SKM-1 treated with dmso at 0.1 percent for 144 hours (cell line): ENCODE data around the gene SEM1.
"Not testable (repeated sequence)": the region's sequence is repeated elsewhere in the genome, so short reads cannot be mapped to it uniquely, and the experiment has no call there.

Experiments
- DNase-seq: peaks from one replicate; lab custom pipeline; 2025; ENCODE audit not compliant: unreplicated experiment; lab: John Stamatoyannopoulos, UW

The SEM1 gene

DNA sequence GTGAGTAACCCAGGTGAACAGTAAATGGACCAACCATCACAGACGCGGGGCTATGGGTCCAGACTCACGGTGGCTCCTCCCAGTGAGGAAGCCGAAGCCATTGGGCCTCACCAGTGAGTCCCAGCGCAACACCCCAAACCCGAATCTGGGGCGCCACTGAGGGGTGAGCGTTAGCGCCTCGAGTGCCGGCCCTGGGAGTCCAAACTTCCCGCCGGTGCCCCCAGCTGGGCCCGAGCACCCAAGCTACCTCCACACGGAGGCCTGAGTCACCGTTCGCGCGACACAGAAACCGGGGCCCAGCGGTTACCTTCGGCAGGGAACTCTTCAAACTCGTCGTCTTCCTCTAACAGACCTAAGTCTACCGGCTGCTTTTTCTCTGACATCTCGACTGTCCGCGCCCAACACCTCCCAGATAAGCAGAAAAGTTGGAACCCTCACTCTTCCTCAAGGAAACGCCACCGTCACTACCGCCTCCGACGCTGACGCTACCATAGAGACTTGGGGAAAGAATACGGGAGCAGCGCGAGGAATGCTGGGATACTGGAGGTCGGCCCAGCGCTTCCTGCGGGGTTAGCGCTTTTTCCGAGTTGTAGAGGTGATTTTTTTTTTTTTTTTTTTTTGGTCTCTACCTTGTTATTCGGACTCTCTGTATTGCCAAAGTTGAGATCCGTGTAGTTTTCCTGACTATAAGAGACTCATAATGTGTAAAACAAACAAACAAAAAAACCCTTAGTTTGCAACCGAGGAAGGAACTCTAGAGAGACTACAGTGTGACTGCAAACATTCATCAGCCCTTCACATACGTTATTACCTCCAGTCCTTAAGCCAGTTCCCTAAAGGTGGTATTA lies at the start of gene SEM1:
SEM1 (minus strand) TSS at position 466 of the 848 bp plus-strand sequence; CDS start at position 383, 83 bp downstream.
- peak; percentile 53 for DNase-seq

DNA sequence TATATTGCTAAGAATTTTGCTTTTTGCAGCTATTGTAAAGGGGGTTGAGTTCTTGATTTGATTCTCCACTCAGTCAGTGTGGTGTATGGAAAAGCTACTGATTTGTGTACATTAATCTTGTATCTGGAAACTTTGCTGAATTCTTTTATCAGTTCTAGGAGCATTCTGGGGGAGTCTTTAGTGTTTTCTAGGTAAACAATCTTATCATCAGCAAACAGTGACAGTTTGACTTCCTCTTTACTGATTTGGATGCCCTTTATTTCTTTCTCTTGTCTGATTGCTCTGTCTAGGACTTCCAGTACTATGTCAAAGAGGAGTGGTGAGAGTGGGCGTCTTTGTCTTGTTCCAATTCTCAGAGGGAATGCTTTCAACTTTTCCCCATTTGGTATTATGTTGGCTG lies 48.2 kb upstream of the SEM1 start:
- DNase-seq, result not testable (repeated sequence)

DNA sequence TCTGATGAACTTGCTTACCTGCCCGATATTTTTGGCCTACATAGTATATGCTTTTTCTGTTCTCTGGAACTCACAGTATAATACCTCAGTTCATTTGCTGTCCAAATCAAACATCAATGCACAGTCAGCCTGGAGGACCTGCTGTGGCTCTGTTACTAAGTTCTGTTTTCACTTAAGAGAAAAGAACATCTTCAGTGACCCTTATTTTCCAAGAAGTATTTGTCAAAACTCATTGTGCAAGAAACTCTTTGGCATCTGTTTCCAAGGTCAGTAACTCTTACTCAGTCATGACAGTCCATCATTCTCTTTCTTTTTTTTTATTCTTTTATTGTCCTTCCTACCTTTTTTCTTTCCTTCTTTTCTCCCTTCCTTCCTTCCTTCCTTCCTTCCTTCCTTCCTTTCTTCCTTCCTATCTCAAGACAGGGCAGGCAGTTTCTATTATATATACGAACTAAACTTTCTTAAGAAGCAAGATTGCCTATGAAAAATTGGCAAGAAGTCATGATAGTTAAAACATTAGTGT lies 37.8 kb upstream of the SEM1 start:
- DNase-seq, result no peak

DNA sequence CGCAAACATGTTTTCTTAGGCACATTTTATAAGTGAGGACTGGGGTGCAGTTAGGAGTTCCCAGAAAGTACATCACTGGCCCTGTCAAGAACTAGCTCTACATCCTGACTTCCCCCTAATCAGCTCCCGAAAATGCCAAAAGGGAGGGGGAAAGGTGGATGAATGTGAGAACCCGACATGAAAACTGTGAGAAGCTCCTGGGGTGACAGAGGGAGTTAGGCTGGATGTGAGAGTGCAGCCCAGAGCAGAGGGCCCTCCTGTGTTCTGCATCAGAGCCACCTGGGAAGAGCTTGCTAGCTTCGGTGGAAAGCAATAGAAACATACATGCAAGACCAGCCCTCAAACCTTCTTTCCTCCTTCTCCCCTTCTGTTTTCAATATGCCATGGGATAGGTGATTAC lies 30.5 kb upstream of the SEM1 start:
- DNase-seq, result no peak

DNA sequence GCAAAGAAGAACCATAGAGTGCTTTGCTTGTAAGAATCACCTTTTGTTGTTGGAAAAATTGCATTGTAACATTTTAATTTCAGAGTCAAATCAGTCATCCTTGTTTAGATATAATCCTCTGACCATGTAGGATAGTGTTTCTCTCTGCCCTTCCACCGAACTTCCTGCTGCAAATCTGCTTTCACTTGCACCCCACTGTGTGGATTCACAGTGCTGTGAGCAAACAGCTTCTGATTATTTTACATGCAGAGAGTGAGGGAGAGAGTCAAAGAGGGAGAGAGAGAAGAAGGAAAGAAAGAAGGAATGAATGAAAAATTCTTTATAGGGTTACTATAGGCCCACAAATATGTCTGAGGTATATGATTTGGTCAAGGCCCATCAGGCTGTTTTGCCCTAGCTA lies 30.0 kb upstream of the SEM1 start:
- DNase-seq, result no peak

DNA sequence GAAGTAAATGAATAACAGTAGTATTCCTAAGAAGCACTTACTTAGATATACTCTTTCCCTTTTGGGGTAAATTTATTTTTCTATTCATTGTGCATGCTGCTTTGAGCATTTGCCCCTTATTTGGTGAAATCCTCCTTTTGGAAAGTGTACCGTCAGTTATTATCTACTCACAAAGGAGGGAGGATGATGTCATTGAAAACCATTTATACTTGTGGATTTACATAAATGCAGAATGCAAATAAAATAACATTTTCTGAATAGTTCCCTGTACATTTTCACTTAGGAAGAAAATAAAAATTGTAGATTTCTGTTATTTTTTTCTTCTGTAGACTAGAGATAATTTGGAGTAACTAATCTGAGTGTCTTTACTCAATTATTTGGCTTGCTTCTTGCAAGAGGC lies 29.5 kb upstream of the SEM1 start:
- DNase-seq, result no peak

DNA sequence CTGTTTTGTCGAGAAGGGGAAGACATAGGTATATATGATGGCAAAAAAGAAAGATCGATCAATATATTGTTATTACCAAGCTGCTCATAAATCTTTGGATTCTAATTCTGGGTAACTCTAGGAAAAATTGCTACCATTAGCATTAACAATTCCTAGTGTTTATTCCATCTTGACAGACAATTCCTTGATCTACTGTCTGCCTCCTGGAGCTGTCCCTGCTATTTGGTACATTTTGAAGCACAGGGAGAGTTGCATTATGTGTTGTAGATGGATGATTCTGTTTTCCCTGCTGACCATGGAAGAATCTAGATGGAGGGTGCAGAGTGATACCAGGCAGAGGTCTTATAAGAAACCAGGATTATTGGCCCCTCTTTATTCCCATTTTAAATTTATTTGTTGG lies 29.1 kb upstream of the SEM1 start:
- no peak for DNase-seq

DNA sequence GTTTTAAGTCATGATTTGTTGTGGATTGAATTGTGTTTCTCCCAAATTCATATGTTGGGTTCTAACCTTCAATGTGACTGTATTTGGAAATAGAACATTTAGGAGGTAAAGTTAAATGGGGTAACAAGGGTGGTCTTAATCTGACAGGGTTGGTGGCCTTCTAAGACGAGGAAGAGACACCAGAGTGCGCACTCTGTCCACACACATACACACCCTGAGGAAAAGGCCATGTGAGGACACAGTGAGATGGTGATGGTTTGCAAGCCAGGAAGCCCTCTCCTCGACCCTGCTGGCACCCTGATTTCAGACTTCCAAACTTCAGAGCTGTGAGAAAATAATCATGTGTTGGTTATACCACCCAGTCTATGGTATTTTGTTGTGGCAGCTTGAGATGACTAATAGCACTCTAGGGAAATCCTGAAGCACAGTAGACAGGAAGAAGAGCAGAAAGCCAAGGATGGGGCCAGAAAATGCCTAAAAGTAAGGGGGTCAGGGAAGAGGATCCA lies 28.0 kb upstream of the SEM1 start:
- DNase-seq, result no peak

DNA sequence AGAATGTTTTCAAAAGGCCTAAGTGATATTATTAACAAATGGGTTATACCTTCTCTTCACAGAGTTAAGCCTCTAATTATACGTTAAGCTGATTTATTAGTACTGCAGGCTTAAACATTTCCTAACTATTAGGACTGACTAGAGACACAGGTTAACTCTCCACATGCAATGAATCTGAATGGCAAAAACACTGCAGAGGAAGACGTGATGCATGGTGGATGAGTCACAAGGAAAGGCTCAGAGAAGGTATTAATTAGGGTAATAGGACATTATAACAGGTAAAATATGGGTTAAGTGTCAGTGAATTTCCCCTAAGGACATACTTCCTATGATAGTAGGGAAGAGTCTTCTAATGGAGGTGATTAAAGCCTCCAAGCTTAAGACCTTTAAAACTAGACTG lies 24.7 kb upstream of the SEM1 start:
- DNase-seq, result no peak

DNA sequence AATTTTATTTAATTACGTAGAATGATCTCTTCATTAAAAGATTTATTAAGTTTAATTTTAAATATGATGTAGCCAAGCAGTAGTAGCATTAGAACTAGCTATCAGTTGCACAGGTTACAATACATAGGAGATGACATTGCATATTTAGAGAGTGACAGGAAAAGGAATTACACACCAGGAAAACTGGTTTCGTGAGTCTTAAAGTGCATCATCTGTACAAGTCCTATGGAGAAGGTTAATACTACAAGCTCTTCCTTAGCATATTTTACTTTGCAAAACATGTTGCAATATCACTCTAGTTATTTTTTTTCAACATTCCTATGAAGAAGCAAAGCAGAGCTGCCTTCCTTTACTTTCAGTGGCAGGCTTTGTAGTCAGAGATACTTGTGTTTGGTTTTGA lies 20.2 kb upstream of the SEM1 start:
- DNase-seq, result no peak

DNA sequence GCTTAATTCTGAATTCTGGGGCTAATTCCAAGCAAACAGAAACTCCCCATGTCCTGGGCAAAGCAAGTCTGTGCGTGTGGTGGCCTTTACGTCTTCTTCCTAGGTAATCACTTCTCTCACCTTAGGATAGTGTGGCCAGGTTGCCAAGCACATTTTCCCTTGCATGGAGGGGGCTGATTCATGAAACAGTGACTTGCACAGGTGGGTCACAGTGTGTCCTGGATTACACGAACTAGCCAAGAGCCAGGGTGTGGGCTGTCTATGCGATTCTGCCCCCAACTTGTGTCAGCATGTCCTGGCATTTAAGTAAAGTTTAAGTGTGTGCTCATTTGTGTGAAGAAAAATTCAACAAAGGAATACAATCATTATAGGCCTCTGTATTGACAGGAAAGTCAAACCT lies 18.5 kb upstream of the SEM1 start:
- no peak for DNase-seq

DNA sequence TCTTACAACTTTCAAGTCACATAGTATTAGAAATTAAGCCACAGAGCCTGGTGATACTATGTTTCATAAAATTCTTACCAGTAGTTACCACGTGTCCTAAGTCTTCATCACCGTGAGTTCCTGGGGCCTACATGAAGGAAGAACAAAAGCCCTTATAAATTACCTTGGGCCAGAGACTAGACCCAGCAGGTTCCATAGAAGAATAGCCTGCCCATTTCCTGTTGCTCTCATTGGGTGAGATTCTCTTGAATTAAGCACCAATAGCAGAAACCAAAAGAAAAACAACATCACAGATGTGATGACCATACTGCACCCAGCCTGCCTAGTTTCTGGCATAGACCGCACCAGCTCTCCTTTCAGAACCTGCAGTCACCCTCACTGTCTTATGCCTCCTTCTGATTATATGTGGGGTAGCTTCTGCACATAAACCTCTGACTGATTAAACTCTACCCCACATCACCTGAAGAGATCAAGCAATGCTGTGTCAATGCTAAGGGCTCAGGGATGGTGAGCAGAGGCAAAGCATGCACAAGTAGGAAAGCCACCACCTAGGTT lies 18.0 kb upstream of the SEM1 start:
- no peak for DNase-seq

DNA sequence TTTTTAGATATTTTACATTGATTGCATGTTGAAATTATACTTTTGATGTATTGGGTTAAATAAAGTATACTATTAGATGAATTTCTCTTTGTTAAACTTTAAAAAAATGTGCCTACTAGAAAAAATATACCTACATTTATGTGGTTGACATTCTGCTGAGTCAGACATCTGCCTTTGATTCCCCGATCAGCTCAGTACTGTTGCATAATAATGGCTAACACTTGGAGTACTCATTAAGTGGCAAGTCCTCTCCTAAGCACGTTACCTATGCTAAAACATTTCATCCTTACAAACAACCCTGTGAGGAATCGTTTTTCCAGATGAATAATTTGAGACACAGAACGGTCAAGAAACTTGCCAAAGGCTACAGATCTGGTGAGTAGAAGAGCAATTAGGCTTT lies 14.0 kb upstream of the SEM1 start:
- no peak for DNase-seq

DNA sequence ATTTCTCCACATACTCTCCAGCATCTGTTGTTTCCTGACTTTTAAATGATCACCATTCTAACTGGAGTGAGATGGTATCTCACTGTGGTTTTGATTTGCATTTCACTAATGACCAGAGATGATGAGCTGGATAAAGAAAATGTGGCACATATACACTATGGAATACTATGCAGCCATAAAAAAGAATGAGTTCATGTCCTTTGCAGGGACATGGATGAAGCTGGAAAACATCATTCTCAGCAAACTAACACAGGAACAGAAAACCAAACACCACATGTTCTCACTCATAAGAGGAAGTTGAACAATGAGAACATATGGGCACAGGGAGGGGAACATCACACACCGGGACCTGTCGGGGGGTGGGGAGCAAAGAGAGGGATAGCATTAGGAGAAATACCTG lies 13.3 kb upstream of the SEM1 start:
- DNase-seq, result not testable (repeated sequence)

DNA sequence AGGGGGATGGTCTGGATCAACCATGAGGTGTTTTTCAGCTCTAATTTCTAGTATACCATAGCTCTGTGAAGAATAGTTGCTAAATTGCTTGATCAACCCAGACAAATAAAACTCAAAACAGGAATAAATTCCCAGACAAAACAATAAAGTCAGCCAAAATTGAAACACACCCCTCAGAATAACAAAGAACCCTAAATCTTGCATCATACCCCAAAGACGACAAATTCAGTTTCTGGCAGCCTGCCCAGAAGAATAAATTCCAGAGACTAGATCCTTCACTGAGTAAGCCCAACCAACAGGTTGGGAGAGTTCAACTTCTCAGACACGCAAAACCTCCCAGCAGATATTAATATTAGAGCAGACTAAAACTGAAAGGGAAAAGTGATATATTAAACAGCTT lies 11.2 kb upstream of the SEM1 start:
- no peak for DNase-seq

DNA sequence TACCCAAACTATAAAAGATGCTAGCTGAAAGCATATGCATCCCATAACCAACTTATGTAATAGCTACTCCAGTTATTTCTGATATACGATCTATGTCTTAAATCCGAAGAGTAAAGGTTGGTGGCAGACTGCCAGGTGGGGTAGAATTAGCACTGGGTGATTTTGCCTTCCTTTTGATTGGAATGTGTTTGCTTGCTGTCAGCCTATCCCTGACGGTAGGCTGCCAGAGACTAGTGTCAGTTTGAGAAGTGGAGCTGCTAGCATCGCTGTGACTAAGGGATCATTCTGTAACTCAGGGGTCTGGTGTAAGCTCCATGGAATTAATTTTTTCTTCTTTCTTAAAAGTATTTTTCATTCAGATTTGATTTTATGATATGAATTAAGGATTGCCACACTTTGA lies 9.5 kb upstream of the SEM1 start:
- no peak for DNase-seq

DNA sequence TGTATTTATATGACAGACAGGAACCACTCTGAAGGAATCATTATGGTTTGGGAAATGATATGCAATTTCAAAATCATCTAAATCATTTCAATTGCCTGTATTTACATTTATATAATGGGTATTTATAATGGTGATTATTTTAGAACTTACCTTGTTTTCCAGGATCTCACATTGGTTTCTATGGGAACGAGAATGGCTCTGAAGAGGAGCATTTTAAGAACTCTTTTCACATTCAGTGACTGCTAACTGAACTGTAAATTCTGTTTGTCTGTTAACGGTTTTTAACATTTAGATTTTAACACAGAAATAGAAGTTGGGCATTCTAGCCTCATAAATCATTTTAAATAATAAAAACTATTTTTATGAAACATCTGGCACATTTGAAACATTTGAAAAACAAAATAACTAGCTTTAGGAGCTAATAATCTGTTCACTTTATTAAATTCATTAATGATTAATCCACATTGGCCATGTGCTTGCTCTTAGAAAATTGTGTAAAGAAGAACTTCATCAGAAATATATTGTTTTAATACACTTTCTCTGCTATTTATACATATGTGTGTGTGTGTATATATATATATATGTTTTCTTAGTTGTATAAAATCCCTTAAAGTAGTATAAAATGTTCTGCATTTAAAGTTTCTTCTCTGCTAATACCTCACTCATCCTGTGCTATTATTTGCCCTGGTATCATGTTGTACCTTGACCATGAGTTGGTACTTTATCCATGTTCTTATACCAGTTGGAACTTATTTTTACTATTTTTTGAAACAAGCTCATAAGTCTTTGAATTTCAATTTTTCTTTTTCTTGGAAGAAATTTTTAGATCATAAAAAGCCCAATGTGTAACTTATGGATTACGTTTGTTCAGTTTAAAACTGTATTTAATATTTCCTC lies 8.7 kb upstream of the SEM1 start:
- DNase-seq, result no peak

DNA sequence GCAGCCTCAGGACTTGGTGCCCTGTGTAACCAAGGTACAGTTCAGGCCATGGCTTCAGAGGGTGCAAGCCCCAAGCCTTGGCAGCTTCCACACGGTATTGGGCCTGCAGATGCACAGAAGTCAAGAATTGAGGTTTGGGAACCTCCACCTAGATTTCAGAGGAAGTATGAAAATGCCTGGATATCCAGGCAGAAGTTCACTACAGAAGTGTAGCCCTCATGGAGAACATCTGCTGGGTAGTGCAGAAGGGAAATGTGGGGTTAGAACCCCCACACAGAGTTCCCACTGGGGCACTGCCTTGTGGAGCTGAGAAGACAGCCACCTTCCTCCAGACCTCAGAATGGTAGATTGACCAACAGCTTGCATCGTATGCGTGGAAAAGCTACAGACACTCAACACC lies 3.4 kb upstream of the SEM1 start:
- DNase-seq, result no peak

DNA sequence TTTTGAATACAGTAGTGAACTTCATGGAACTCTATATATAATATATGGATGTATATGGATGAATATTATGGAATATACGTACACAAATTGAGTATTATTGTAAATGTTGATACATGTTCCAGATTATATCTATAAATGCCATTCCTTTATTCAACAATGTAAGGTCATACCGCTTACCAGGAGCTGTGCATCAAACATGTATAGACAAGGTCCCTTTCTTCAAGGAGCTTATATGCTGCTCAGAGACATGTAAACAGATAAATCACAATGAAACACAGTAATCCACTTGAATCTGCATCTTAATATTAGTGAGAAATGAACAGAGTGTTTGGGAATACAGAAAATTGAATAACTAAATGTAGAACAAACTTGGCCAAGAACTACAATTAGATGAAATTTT lies 898 bp upstream of the SEM1 start:
- DNase-seq, result no peak

DNA sequence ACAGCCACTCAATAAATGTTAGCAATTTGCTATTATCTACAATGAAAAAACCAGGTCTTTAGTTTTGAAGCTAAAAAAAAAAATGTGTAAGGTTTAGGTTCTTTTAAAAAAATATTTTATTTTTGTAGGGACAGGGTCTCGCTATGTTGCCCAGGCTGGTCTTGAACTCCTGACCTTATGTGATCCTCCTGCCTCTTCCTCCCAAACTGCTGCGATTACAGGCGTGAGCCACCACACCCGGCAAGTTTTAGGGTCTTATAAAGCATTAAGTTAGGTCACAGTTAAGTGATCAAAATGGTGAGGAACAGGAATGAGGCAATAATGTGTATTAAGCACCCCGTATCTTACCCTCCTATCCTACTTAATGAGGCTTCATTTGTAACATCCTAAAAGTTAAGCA lies 774 bp downstream of the SEM1 start:
- no peak for DNase-seq
